RWPE1 (cell line): Measurements from ENCODE around the gene SEPTIN12.
A peak's percentile ranks its signal among the peaks of the same experiment; 100 is the strongest.

Experiments
- CTCF ChIA-PET: fragments of 350-600 bp; sonication (Branson Sonifier 250); formaldehyde crosslinking; extraction: SDS; loops from one replicate; lab custom pipeline; 2021; lab: Yijun Ruan, JAX
- POLR2A ChIA-PET: fragments of 400-600 bp; formaldehyde crosslinking; extraction: SDS; loops from one replicate; lab custom pipeline; 2020; ENCODE audit warnings: antibody characterized with exemption; ENCODE audit not compliant: low non-redundant PET; lab: Yijun Ruan, JAX
- DNase-seq: peaks from one replicate; pipeline ENCODE4 v3.0.0; 2012; ENCODE audit warnings: low spot score
- H3K27ac ChIP-seq: fragments of 450-650 bp; 2 replicates; pipeline ENCODE4 v1.5.1; 2017
- TF ChIP-seq, protein P1 (sequence below): fragments of 450-650 bp; conservative IDR thresholded peaks from 2 replicates; pipeline ENCODE4 v1.5.1; 2017; ENCODE audit warnings: low read depth, mild to moderate bottlenecking

SEPTIN12 gene

DNA sequence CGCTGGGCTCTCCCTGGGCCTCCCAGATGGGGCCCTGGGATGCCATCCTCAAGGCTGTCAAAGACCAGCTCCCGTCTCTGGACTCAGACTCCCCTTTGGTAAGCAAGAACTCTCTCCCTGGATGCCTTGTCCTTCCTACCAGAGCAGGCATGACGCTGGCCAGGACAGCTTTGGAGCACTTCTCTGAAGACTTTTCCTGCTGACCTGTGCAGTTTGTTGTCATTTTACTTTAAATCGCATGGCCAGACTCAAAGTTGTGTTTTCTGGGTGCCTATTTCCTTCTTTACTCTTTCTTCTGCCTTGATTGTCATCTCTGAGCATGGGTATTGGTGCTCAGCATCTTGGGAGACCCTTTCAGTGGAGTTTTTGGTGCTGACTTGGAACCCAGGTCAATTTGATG is 51.6 kb downstream of the SEPTIN12 start:
- no peak for DNase-seq
- TF ChIP-seq, protein P1, sequence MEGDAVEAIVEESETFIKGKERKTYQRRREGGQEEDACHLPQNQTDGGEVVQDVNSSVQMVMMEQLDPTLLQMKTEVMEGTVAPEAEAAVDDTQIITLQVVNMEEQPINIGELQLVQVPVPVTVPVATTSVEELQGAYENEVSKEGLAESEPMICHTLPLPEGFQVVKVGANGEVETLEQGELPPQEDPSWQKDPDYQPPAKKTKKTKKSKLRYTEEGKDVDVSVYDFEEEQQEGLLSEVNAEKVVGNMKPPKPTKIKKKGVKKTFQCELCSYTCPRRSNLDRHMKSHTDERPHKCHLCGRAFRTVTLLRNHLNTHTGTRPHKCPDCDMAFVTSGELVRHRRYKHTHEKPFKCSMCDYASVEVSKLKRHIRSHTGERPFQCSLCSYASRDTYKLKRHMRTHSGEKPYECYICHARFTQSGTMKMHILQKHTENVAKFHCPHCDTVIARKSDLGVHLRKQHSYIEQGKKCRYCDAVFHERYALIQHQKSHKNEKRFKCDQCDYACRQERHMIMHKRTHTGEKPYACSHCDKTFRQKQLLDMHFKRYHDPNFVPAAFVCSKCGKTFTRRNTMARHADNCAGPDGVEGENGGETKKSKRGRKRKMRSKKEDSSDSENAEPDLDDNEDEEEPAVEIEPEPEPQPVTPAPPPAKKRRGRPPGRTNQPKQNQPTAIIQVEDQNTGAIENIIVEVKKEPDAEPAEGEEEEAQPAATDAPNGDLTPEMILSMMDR, result no peak
- H3K27ac ChIP-seq, result no peak overlapping the region
- ChIA-PET CTCF (no interaction called here), POLR2A (no interaction called here)

DNA sequence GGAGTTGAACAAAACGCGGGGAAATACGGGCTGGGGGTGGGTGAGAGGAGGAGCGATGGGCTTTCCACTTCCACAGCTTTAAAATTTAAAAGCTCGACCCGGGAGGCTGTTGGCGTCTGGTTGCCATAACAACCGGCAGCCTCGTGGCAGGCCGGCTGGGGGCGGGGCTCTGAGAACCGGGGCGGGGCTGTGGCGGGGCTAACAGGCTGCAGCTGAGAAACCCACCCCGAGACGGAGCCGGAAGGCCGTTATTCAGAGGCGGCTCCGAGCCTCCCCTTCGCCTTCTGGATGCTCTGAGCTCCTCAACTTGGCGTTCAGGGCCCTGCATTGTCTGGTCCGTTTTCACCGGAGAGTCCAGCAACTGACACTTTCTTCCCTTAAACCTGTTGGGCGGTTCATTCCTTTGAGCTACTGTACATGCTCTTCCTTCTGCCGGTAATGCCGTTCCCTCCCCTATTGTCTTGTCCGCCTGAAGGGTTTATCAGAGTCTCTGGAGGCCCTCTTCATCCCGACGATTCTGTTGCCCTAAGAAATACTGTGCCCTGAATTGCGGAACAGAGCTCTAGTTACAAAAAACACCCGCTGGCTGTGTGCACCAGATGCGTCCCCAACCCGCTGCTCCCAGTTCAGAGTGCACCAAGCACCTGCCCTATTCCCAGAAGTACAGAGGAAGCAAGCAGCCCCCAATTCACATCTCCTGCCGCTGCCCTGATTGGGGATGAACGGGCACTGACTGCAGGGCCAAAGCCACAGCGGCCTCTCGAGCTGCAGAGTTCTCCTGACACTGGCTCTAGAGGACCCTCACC is 53.2 kb downstream of the SEPTIN12 start:
- peak; percentile 83 for DNase-seq
- POLR2A ChIA-PET, result interaction anchor here (1.3 kb wide), 1 partner anchor 41 kb away, joined by 8 read pairs; the partner anchor contains the start of gene NUDT16L1
- CTCF ChIA-PET, result interaction anchor here (0.6 kb wide), 1 partner anchor 75 kb away, joined by 4 read pairs; no protein-coding TSS in a partner anchor

DNA sequence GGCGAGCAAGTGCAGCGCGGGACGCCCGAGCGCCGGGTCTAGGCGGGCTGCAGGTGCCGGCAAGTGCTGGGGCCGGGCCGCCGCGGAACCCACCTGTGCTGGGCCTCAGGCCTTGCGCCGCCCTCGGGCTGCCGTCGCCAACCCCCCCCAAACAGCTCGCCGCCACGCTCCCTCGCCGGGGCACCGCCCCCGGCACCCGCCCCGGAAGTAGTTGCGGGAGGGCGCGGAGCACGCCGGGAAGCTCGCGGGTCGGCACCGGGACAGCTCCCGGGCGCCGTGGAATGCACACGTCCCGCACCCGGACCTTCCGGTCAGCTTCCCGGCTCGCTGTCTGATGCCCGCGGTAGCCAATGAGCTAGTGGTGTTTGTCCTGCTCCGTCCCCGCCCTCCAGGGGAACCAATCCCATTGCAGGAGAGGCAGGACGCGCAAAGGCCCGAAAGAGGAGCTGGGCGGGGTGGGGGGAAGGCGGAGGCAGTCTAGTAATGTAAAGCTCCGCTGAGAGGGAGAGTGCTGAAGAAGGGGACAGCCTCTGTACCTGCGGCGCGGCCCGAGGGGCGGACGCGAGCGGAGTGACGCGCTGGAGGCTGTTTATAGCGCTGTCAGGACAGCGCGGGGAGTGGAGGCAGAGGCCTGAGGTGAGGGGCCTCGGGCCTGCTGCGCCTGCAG is 53.9 kb downstream of the SEPTIN12 start, which contains the start of the genes ANKS3 and DNAAF8:
ANKS3 (minus strand) TSS at position 209 of the 667 bp plus-strand sequence. CDS start 4,122 bp downstream, outside the sequence.
DNAAF8 (plus strand) TSS at position 475 of the 667 bp plus-strand sequence. CDS start 1,978 bp downstream, outside the sequence.
- H3K27ac ChIP-seq, result peak within 1 kb of the TSS; percentile 82
- DNase-seq, result peak; percentile 97
- TF ChIP-seq, protein P1, result no peak
- ChIA-PET POLR2A (interaction anchor here (0.6 to 1.3 kb wide), 3 partner anchors 10 to 1910 kb away, joined by 3 to 8 read pairs (median 3); partner anchors contain the start of gene NUDT16L1), CTCF (interaction anchor here (0.7 kb wide), 1 partner anchor 223 kb away, joined by 3 read pairs; no protein-coding TSS in a partner anchor)

More for the DNA sequence above, 53.2 kb downstream of the SEPTIN12 start:
- H3K27ac ChIP-seq, result peak overlapping the region; percentile 82
- TF ChIP-seq, protein P1, result no peak

DNA sequence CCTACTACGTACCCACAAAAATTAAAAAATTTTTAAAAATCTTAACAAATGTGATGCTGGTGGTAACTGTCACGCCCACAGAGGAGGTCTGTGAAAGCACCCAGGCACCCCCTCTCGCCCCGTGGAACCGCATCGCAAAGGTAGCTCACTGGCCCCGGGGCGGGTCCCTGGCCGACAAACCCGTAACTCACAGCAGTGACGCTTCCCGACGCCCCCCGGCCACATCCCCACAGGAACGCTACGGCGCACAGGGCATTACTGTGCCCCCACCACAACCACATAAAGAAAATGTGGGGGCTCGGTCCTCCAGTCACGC is 54.4 kb downstream of the SEPTIN12 start:
- CTCF ChIA-PET, result interaction anchor here (0.7 kb wide), 1 partner anchor 223 kb away, joined by 3 read pairs; no protein-coding TSS in a partner anchor
- TF ChIP-seq, protein P1, result no peak
- POLR2A ChIA-PET, result interaction anchor here (0.6 to 1.3 kb wide), 3 partner anchors 18 to 1910 kb away, joined by 3 to 8 read pairs (median 6); partner anchors contain the start of gene NUDT16L1
- peak overlapping the region; percentile 82 for H3K27ac ChIP-seq
- peak; percentile 37 for DNase-seq

DNA sequence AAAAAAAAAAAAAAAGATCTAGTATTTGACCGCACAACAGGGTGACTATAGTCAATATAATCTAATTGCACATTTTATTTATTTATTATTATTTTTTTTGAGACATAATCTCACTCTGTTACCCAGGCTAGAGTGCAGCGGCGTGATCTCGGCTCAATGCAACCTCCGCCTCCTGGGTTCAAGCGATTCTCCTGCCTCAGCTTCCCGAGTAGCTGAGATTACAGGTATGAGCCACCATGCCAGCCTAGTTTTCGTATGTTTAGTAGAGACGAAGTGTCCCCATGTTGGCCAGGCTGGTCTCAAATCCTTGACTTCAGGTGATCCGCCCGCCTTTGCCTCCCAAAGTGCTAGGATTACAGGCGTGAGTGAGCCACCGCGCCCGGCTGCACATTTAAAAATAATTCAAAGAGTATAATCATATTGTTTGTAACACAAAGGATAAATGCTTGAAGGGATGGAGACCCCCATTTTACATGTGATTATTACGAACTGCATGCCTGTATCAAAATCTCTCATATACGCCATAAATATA is 54.9 kb downstream of the SEPTIN12 start:
- DNase-seq, result no peak
- TF ChIP-seq, protein P1, result no peak
- peak overlapping the region; percentile 82 for H3K27ac ChIP-seq
- ChIA-PET POLR2A (interaction anchor here (1.0 kb wide), 1 partner anchor 18 kb away, joined by 6 read pairs; no protein-coding TSS in a partner anchor), CTCF (interaction anchor here (0.7 kb wide), 1 partner anchor 224 kb away, joined by 3 read pairs; no protein-coding TSS in a partner anchor)

DNA sequence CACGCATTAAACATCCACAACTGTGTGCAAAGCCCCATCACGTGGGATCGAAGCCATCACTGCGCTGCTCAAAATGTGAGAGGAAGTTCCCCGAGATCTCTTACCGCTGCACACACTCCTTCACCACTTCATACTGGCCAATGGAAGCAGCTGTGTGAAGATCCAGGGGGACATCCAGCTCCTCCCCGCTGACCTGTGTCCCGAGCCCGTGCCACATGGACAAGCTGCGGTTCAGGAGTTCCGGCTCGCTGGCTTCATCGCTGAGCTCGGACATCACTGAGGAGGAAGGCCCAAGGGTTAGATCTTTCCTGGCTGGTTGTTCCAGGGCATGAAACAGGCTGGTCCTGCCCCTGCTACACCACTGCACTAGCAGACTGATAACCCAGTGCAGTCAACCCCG is 58.3 kb downstream of the SEPTIN12 start:
- no peak for DNase-seq
- H3K27ac ChIP-seq, result no peak overlapping the region
- TF ChIP-seq, protein P1, result no peak
- POLR2A ChIA-PET, result no interaction called here
- CTCF ChIA-PET, result no interaction called here
